ENCODE data around the gene ARHGDIG.
"Not testable (repeated sequence)": the region's sequence is repeated elsewhere in the genome, so short reads cannot be mapped to it uniquely, and the experiment has no call there.

ARHGDIG gene

GRCh38 chr16:301950-302349 is 21.6 kb downstream of the ARHGDIG start:
- DNase-seq: no peak

- no peak for DNase-seq
These were observed 23.5 kb downstream of the ARHGDIG start for GRCh38 chr16:303760-304505.

DNA sequence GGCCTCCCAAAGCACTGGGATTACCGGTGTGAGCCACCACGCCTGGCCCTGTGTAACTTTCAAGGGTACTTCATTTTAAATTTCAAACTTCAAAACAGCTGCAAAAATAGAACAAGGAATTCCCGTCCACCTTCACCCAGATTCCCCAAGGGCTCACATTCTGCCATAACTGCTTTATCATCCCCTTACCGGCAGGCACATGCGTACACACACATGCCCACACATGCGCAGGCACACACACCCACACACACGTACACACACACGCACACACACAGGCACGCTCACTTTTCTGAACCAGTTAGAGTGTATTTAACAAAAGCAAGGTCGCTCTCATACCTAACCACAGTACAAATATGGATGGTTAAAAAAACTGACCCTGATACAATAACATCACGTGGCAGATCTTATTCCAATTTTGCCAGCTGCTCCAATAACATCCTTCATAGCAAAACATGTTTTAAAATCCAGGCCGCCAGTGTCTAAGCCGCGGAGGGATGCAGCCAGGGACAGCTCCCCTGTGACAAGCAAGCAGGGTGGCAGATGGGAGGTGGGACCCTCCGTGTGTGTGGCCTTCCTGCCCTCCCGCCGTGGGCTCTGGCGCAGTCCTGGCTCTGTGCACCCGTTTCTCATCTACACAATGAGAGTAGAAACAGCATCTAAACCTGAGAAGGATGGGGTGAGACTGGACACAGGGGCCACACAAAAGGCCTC is 25.7 kb downstream of the ARHGDIG start:
- no peak for DNase-seq

- DNase-seq: no peak
These were observed 26.6 kb downstream of the ARHGDIG start for GRCh38 chr16:306911-307370.

GRCh38 chr16:307691-308312 is 27.4 kb downstream of the ARHGDIG start:
- DNase-seq: no peak

GRCh38 chr16:309476-309875 is 29.1 kb downstream of the ARHGDIG start:
- no peak for DNase-seq

GRCh38 chr16:311725-312124 is 31.3 kb downstream of the ARHGDIG start:
- no peak for DNase-seq

DNA sequence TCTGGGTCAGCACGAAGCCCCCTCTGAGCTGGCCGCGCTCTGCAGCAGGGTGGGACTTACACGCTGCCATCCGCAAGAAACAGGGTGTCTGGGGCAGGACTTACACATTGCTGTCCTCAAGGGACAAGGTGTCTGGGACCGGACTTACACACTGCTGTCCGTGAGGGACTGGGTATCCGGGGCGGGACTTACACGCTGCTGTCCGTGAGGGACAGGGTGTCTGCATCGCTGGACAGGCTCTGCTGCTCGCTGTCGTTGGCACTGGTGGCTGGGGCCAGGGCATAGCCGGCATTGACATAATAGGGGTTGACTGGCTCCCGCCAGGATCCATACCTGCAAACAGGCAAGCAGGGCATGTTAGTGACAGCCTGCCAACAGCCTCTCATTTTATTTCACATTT is 34.0 kb downstream of the ARHGDIG start:
- DNase-seq: no peak

DNA sequence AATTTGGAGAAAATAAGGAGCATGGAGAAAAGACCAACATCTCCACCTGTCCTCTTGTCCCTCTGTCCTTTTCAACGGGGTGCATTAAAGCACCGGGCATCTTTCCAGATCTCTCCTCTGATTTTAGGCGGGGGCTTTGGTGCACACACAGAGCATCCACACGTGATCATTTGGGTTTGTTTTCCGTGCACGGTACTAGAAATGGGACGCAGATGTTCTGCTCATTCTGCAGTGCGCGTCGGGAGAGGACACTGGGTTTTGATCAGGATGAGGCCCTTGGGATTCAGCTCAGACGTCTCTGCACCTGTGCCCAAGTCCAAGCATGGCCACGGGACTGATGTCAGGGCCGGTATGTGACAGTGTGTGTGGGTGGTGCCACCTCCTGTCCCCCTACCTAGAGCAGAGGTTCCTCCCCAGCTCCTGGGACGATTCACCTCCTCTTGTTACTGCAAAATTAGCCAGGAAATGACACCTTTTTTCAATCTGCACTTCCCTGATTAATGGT is 34.5 kb downstream of the ARHGDIG start:
- no peak for DNase-seq

DNA sequence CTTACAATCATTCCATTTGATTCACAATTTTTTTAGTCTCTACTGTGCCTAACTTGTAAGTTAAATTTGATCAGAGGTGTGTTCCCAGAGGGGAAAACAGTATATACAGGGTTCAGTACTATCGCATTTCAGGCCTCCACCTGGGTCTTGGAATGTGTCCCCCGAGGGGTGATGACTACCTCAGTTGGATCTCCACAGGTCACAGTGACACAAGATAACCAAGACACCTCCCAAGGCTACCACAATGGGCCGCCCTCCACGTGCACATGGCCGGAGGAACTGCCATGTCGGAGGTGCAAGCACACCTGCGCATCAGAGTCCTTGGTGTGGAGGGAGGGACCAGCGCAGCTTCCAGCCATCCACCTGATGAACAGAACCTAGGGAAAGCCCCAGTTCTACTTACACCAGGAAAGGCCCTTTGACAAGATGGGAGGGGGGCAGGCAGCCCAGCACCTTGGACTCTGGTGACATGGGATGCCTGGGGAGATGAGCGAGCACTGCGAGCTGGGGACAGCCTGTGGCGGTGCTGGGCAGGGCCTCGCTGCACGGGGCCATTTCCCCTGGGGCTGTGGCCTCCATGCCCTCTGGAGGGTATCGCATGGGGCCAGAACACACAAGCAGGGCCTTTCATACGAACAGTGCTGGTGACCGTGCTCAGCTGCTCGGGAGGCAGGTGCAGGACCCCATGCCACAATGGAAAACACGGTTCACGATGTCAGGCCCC is 36.5 kb downstream of the ARHGDIG start:
- DNase-seq: no peak

DNA sequence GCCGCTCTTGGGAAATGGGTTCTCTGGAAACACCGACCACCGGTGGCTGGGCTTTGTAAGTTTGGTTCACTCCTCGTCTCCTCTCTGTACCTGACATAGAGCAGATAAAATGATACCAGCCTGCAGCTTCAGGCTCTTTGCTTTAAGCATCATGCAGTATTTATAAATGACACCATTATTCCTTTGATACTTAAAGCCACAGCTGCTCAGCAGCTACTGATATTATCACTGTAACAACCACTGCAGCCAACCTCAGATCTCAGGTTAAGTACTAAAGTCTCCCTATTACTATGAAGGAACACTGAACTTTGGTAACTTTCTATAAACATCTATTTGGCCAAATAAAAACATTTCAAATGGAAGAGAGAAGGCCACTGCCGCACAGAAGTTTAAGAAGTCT is 37.2 kb downstream of the ARHGDIG start:
- no peak for DNase-seq

GRCh38 chr16:318628-319027 is 38.2 kb downstream of the ARHGDIG start:
- no peak for DNase-seq

DNA sequence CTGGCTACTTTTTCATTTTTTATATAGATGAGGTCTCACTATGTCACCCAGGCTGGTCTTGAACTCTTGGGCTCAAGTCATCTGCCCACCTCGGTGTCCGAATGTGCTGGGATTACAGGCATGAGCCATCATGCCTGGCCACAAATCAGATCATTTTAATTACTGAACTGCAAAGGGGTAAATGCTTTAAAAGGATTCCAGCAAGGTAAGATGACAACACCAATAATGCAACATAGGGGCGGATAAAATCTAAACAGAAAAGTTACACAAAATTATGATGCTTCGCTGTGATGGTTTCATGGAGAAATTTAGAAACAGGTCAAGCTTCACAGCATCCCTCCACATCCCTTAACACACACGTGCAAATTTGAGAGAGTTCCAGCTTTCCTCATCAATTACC is 39.8 kb downstream of the ARHGDIG start:
- no peak for DNase-seq

DNA sequence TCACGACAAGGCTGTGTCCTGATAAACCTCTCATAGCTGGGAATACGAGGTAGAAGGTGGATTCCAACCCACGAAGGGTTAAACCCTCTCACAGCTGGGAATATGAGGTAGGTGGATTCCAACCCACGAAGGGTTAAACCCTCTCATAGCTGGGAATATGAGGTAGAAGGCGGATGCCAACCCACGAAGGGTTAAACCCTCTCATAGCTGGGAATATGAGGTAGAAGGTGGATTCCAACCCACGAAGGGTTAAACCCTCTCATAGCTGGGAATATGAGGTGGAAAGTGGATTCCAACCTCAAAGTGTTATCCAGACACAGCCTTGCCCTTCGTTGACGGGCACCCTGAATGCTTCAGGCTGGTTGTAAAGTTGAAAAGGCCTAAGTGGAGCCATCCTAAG is 41.1 kb downstream of the ARHGDIG start:
- no peak for DNase-seq

DNA sequence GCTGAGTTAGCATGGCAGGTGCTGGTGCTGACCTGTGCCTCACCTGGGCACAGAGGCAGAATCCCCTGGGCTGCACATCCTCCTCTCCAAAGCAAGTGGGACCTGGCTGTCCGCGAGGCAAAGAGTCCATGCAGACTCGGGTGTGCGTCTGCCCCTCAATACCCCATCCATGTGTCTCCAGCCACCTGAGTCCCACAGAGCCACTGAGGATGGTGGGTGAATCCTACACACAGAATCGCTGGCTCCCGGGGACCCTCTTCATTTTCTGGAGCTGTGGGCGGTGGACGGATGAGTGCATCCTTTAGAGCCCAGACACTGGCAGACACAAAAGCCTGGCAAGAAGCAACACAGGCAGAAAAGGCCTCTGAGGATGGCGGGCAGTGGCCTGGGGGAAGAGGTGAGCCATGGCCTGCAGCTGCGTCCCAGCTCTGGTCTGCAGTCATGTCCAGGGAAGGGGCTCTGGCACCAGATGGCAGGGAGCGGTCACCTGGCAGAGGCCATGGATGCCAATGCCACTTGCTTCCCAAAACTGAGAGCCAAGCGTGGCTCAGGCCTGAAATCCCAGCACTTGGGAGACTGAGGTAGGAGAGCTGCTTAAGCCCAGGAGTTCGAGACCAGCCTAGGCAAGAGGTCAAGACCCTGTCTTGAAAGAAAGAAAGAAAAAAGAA is 42.2 kb downstream of the ARHGDIG start:
- no peak for DNase-seq

GRCh38 chr16:324201-324450 is 43.7 kb downstream of the ARHGDIG start:
- DNase-seq: no peak

- no peak for DNase-seq
These were observed 44.3 kb downstream of the ARHGDIG start for GRCh38 chr16:324451-325334.

DNA sequence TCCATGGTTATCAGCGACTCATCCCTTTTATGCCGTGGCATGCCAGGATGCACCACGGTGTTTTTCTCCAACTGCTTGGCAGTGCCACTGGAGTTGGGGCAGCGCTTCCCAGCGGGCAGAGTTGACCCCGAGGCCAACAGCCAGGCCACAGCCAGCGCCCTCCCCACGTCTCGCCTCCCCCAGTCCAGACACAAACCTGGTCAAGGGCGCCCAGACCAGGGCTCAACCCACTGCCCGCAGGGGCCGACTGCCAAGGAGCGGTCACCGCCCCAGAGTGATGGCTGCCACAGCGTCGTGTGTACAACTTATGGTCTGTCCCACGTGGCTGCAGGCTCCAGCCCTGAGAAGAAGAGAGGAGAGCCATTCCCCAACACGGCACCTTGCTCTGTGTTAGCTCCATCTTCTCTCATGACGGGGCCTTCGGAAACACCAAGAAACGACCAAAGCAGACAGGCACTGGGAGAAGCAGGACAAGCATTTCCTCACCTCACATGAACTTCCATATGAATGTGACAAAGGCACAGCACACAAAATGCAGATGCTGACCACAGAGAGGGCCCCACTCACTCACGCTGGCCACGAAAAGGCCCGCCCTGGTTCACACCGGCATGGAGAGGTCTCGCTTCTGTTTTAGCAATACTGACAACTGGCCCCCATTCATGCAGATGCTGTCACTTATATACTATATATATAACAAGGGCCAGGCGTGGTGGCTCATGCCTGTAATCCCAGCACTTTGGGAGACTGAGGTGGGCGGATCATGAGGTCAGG is 45.2 kb downstream of the ARHGDIG start:
- DNase-seq: no peak

- no peak for DNase-seq
These were observed 50.4 kb downstream of the ARHGDIG start for GRCh38 chr16:330741-331140.

- not testable (repeated sequence) for DNase-seq
These were observed 50.9 kb downstream of the ARHGDIG start for GRCh38 chr16:331181-331814.

Data from right forelimb (tissue), 1 donor.